ENCODE results near the gene FAT1.

- TF ChIP-seq CTCF (IDR thresholded peaks at IDR 0.05) (no peak), AFF4 (CRISPR knock-in tag; IDR thresholded peaks at IDR 0.05; ENCODE audit: borderline replicate concordance) (no peak), SMAD3 (CRISPR knock-in tag; IDR thresholded peaks at IDR 0.05; ENCODE audit: borderline replicate concordance) (no peak), ESRRA (CRISPR knock-in tag; IDR thresholded peaks at IDR 0.05; ENCODE audit: borderline replicate concordance) (no peak), ZNF121 (CRISPR knock-in tag; IDR thresholded peaks at IDR 0.05) (no peak), PREB (CRISPR knock-in tag; IDR thresholded peaks at IDR 0.05; ENCODE audit: borderline replicate concordance) (no peak), ATF1 (CRISPR knock-in tag; IDR thresholded peaks at IDR 0.05) (no peak), FOXP1 (CRISPR knock-in tag; IDR thresholded peaks at IDR 0.05; ENCODE audit: borderline replicate concordance) (no peak)
Observed at GRCh38 chr4:186553717-186554116, 169.9 kb downstream of the FAT1 start.

Measured in WTC11 (cell line).